DOHH2 (cell line): ENCODE data around the gene CCDC83.

Source experiments
- EZH2phosphoT487 ChIP-seq: fragments of 200-600 bp; sonication (generic); IDR thresholded peaks from 2 replicates; pipeline ENCODE4 v1.6.1; 2017; ENCODE audit warnings: borderline replicate concordance, mild to moderate bottlenecking, antibody characterized with exemption, low read length, moderate library complexity, mixed read lengths
- TF ChIP-seq, protein P1 (sequence below): fragments of 200-600 bp; sonication (generic); IDR thresholded peaks from one replicate; pipeline ENCODE4 v1.5.1; 2014; ENCODE audit warnings: antibody characterized with exemption, mild to moderate bottlenecking, low read depth, low read length; ENCODE audit not compliant: poor library complexity, severe bottlenecking

DNA sequence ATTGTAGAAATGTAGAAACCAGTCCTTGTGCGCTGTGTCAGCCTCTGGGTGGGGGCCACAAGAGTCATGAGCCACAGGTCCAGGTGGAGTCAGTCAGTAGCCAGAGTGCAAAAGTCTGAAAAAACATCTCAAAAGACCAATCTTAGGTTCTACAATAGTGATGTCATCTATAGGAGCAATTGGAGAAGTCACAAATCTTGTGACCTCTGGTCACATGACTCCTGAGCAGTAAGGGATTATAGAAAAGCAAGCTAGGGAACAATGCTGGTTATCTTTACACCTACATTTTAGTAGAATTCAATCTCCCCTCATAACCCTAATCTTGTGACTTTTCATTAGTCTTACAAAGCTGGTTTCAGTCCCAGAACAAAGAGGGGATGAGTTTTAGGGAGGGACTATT lies 82.7 kb downstream of the CCDC83 start:
- TF ChIP-seq, protein P1, sequence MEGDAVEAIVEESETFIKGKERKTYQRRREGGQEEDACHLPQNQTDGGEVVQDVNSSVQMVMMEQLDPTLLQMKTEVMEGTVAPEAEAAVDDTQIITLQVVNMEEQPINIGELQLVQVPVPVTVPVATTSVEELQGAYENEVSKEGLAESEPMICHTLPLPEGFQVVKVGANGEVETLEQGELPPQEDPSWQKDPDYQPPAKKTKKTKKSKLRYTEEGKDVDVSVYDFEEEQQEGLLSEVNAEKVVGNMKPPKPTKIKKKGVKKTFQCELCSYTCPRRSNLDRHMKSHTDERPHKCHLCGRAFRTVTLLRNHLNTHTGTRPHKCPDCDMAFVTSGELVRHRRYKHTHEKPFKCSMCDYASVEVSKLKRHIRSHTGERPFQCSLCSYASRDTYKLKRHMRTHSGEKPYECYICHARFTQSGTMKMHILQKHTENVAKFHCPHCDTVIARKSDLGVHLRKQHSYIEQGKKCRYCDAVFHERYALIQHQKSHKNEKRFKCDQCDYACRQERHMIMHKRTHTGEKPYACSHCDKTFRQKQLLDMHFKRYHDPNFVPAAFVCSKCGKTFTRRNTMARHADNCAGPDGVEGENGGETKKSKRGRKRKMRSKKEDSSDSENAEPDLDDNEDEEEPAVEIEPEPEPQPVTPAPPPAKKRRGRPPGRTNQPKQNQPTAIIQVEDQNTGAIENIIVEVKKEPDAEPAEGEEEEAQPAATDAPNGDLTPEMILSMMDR: no peak
- TF ChIP-seq EZH2phosphoT487: no peak
